ENCODE results near the gene POLR2A.

DNA sequence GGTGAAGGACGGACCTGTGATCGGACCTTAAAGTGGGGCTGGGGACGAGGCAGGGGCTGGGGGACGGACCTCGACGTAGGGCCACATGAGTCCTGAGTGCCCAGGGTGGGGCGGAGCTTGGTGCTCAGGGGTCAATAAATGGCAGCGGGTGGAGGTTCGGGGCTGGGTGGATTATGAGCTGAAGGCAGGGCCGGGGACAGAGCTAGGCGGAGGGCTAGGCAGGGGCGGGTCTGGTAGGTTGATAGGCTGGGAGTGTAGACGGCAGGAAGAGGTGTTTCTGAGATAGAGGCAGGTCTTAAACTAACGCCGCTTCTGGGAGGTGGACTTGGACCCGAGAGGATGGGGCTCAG lies 38.6 kb upstream of the POLR2A start:
- TF ChIP-seq, protein P1, sequence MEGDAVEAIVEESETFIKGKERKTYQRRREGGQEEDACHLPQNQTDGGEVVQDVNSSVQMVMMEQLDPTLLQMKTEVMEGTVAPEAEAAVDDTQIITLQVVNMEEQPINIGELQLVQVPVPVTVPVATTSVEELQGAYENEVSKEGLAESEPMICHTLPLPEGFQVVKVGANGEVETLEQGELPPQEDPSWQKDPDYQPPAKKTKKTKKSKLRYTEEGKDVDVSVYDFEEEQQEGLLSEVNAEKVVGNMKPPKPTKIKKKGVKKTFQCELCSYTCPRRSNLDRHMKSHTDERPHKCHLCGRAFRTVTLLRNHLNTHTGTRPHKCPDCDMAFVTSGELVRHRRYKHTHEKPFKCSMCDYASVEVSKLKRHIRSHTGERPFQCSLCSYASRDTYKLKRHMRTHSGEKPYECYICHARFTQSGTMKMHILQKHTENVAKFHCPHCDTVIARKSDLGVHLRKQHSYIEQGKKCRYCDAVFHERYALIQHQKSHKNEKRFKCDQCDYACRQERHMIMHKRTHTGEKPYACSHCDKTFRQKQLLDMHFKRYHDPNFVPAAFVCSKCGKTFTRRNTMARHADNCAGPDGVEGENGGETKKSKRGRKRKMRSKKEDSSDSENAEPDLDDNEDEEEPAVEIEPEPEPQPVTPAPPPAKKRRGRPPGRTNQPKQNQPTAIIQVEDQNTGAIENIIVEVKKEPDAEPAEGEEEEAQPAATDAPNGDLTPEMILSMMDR (IDR thresholded peaks at IDR 0.05): no peak
- no peak for TF ChIP-seq EZH2 (IDR thresholded peaks at IDR 0.05)
- no peak for TF ChIP-seq EZH2phosphoT487 (IDR thresholded peaks at IDR 0.05)

All from neural progenitor cell (in vitro differentiated cells).